Adipose tissue (tissue), 3 donors: ENCODE measurements around the gene NFATC2. TPM values are rescaled to one million over a fixed set of nuclear protein-coding genes. Genes with fewer than 3 reads are reported as not detected.

Source experiments
- H3K27ac ChIP-seq: one replicate; pipeline ENCODE4 v1.5.1; 2013; ENCODE audit warnings: low read depth, low read length
- WGBS, 3 donors: extraction: QIAGEN DNeasy Blood & Tissue Kit; methylation state at CpG; one replicate each; pipeline ENCODE4 v1.1.7; 2013; 5-methylcytosine and 5-hydroxymethylcytosine counted together
- polyA plus RNA-seq, 3 donors: library from polyadenylated mRNA; stranded (reverse); fragments of 200-250 nt; gene quantifications; one replicate each; pipeline ENCODE4 v1.2.3, GENCODE V29; 2013
- donor health status: healthy with polysubstance abuse.
- donor health status: Bipolar disorder and iron deficiency.
- donor health status: healthy.

The NFATC2 gene
- polyA plus RNA-seq = 1 to 10 TPM; 1.0 to 6.8 (median 2.2) TPM

- 6 to 12% (median 6%) methylated on average over 30 to 61 of the region's 67 CpGs for WGBS, 3 donors
- no peak within 1 kb of the TSS for H3K27ac ChIP-seq
Observed at GRCh38 chr20:51542571-51543421, at the start of gene NFATC2. NFATC2 (minus strand) TSS chr20:51542719; CDS start chr20:51542499, 220 bp downstream.

GRCh38 chr20:51591871-51592270 is 49.4 kb upstream of the NFATC2 start:
- 87 to 93% (median 92%) methylated on average over 10 of the region's 10 CpGs for WGBS, 3 donors
- no peak overlapping the region for H3K27ac ChIP-seq

- 66 to 70% (median 66%) methylated on average over 3 of the region's 3 CpGs for WGBS, 3 donors
- no peak overlapping the region for H3K27ac ChIP-seq
Observed at GRCh38 chr20:51588762-51589161, 46.2 kb upstream of the NFATC2 start.

GRCh38 chr20:51587145-51587544 is 44.6 kb upstream of the NFATC2 start:
- 95 to 96% (median 95%) methylated on average over 4 of the region's 4 CpGs for WGBS, 3 donors
- H3K27ac ChIP-seq = no peak overlapping the region

GRCh38 chr20:51586005-51586440 is 43.5 kb upstream of the NFATC2 start:
- H3K27ac ChIP-seq = no peak overlapping the region
- 59 to 87% (median 71%) methylated on average over 4 of the region's 4 CpGs for WGBS, 3 donors

- WGBS, 3 donors = 78 to 88% (median 82%) methylated on average over 4 of the region's 4 CpGs
- no peak overlapping the region for H3K27ac ChIP-seq
Observed at GRCh38 chr20:51585148-51585547, 42.6 kb upstream of the NFATC2 start.

GRCh38 chr20:51584737-51585136 is 42.2 kb upstream of the NFATC2 start:
- WGBS, 3 donors = 81 to 91% (median 82%) methylated on average over 4 of the region's 4 CpGs
- no peak overlapping the region for H3K27ac ChIP-seq

- 83 to 91% (median 88%) methylated on average over 8 of the region's 8 CpGs for WGBS, 3 donors
- no peak overlapping the region for H3K27ac ChIP-seq
Observed at GRCh38 chr20:51584116-51584515, 41.6 kb upstream of the NFATC2 start.

- WGBS, 3 donors = 90 to 95% (median 95%) methylated on average over 14 of the region's 14 CpGs
- H3K27ac ChIP-seq = no peak overlapping the region
Observed at GRCh38 chr20:51583499-51583898, 41.0 kb upstream of the NFATC2 start.

GRCh38 chr20:51583073-51583472 is 40.6 kb upstream of the NFATC2 start:
- 63 to 94% (median 85%) methylated on average over 13 of the region's 13 CpGs for WGBS, 3 donors
- H3K27ac ChIP-seq = no peak overlapping the region

GRCh38 chr20:51581571-51581970 is 39.1 kb upstream of the NFATC2 start:
- H3K27ac ChIP-seq = no peak overlapping the region

GRCh38 chr20:51579137-51579536 is 36.6 kb upstream of the NFATC2 start:
- no peak overlapping the region for H3K27ac ChIP-seq
- 74 to 76% (median 75%) methylated on average over 8 of the region's 8 CpGs for WGBS, 3 donors

GRCh38 chr20:51578145-51578459 is 35.6 kb upstream of the NFATC2 start:
- 87 to 89% (median 87%) methylated on average over 2 of the region's 2 CpGs for WGBS, 3 donors
- H3K27ac ChIP-seq = no peak overlapping the region

GRCh38 chr20:51577432-51578144 is 35.1 kb upstream of the NFATC2 start:
- H3K27ac ChIP-seq = no peak overlapping the region
- WGBS, 3 donors = 92 to 95% (median 92%) methylated on average over 11 of the region's 11 CpGs

GRCh38 chr20:51575486-51575885 is 33.0 kb upstream of the NFATC2 start:
- no peak overlapping the region for H3K27ac ChIP-seq
- WGBS, 3 donors = 85 to 93% (median 89%) methylated on average over 3 of the region's 3 CpGs

- WGBS, 3 donors = 90 to 98% (median 93%) methylated on average over 6 of the region's 6 CpGs
Observed at GRCh38 chr20:51574248-51575033, 31.9 kb upstream of the NFATC2 start.

GRCh38 chr20:51573576-51574243 is 31.2 kb upstream of the NFATC2 start:
- H3K27ac ChIP-seq = no peak overlapping the region
- WGBS, 3 donors = 68 to 71% (median 69%) methylated on average over 8 of the region's 8 CpGs

More at GRCh38 chr20:51574248-51575033, 31.9 kb upstream of the NFATC2 start:
- H3K27ac ChIP-seq = no peak overlapping the region

- H3K27ac ChIP-seq = no peak overlapping the region
- 77 to 96% (median 81%) methylated on average over 4 of the region's 4 CpGs for WGBS, 3 donors
Observed at GRCh38 chr20:51571460-51571794, 28.9 kb upstream of the NFATC2 start.
